Right renal pelvis (tissue), 4 donors: ENCODE data around the gene IL1F10. TPM values are rescaled to one million over a fixed set of nuclear protein-coding genes. Genes with fewer than 3 reads are reported as not detected.

Experiments
- polyA plus RNA-seq, 4 donors: library from polyadenylated mRNA; unstranded; fragments of 120-200 nt; gene quantifications; one replicate each; pipeline ENCODE4 v1.2.1, GENCODE V29; 2013; ENCODE audit not compliant: insufficient read length in 4 of 4

Gene IL1F10
- polyA plus RNA-seq, 4 donors, result not detected

Other genes with a start within 250 kb of the IL1F10 start
- 1 to 10 TPM in 1 of 4 donors, under 1 TPM in 3; 0.43 to 1.2 (median 0.84) TPM for gene IL1B, start 231.2 kb upstream of the IL1F10 start, polyA plus RNA-seq
- gene IL37, start 156.8 kb upstream of the IL1F10 start, polyA plus RNA-seq, result under 1 TPM in 2 of 4 donors, not detected in 2; 0.26 to 0.27 TPM
- gene IL36G, start 90.0 kb upstream of the IL1F10 start, polyA plus RNA-seq, result under 1 TPM in 3 of 4 donors, not detected in 1; 0.05 to 0.29 (median 0.17) TPM
- gene IL36A, start 62.5 kb upstream of the IL1F10 start, polyA plus RNA-seq, result not detected
- not detected for gene IL36B, start 15.1 kb upstream of the IL1F10 start, polyA plus RNA-seq
- gene IL36RN, start 8.8 kb upstream of the IL1F10 start, polyA plus RNA-seq, result not detected
- 1 to 10 TPM in 3 of 4 donors, under 1 TPM in 1; 0.90 to 8.2 (median 3.6) TPM for gene IL1RN, start 59.6 kb downstream of the IL1F10 start, polyA plus RNA-seq
- 10 to 100 TPM in 2 of 4 donors, 1 to 10 TPM in 2; 9.1 to 13.5 (median 10.5) TPM for gene PSD4, start 106.0 kb downstream of the IL1F10 start, polyA plus RNA-seq
- 100 to 1,000 TPM; 264 to 345 (median 281) TPM for gene PAX8, start 211.0 kb downstream of the IL1F10 start, polyA plus RNA-seq